H1 (cell line): ENCODE data around the gene NFIC. TPM values are rescaled to one million over a fixed set of nuclear protein-coding genes. Genes with fewer than 3 reads are reported as not detected.

Source experiments
- CTCF ChIA-PET: fragments of 300-600 bp; sonication (Branson Sonifier 250); formaldehyde crosslinking; loops from one replicate; lab custom pipeline; 2021; ENCODE audit not compliant: partially characterized antibody; lab: Charles Lee
- POLR2A ChIA-PET: fragments of 300-600 bp; sonication (Branson Sonifier 250); formaldehyde crosslinking; loops from one replicate; lab custom pipeline; 2021; ENCODE audit warnings: inconsistent platforms; ENCODE audit not compliant: partially characterized antibody; lab: Charles Lee
- DNase-seq, 2 experiments: peaks; one replicate each; pipeline versions ENCODE4 v3.0.0 to v3.0.0-alpha.2; 2010 to 2022; ENCODE audit warnings: low spot score in 2 of 2, low read depth in 1 of 2, mixed read lengths in 1 of 2
- FAIRE-seq: peaks from 2 replicates; lab custom pipeline; 2011; peaks lifted over from hg19 to GRCh38; lab: Jason Lieb, UNC
- H2AFZ ChIP-seq: 2 replicates; pipeline ENCODE4 v1.8.1; 2012; ENCODE audit warnings: low read length, inconsistent platforms
- H2AK5ac ChIP-seq: 2 replicates; pipeline ENCODE4 v1.6.1; 2013; ENCODE audit warnings: low read depth, low read length
- H2BK120ac ChIP-seq: replicated peaks from 2 replicates; pipeline ENCODE3; 2013; ENCODE audit warnings: low read depth, low read length, inconsistent platforms
- H2BK12ac ChIP-seq: 2 replicates; pipeline ENCODE4 v1.6.1; 2013; ENCODE audit warnings: low read depth, low read length
- H2BK15ac ChIP-seq: 2 replicates; pipeline ENCODE4 v1.6.1; 2013; ENCODE audit warnings: low read length
- H2BK20ac ChIP-seq: 2 replicates; pipeline ENCODE4 v1.6.1; 2013; ENCODE audit warnings: low read length
- H2BK5ac ChIP-seq: 2 replicates; pipeline ENCODE4 v1.6.1; 2013; ENCODE audit warnings: low read depth, low read length
- H3K14ac ChIP-seq: 2 replicates; pipeline ENCODE4 v1.6.1; 2013; ENCODE audit warnings: inconsistent platforms; ENCODE audit not compliant: insufficient read length
- H3K18ac ChIP-seq: 2 replicates; pipeline ENCODE4 v1.6.1; 2013; ENCODE audit warnings: low read length; ENCODE audit errors: extremely low read depth
- H3K23ac ChIP-seq: 2 replicates; pipeline ENCODE4 v1.6.1; 2013; ENCODE audit warnings: inconsistent platforms; ENCODE audit not compliant: insufficient read length
- H3K23me2 ChIP-seq: 2 replicates; pipeline ENCODE4 v1.6.1; 2013; ENCODE audit warnings: low read depth, low read length
- H3K27ac ChIP-seq: 2 replicates; pipeline ENCODE4 v1.6.1; 2011; ENCODE audit warnings: low read depth, low read length, inconsistent platforms
- H3K27me3 ChIP-seq, 4 experiments: replicated peaks in 1 of 4; 1 replicate in 1 of 4; 2 replicates in 3 of 4; pipeline versions ENCODE4 v1.6.1 to v1.8.1; 2011 to 2013; ENCODE audit warnings: low read length in 3 of 4, mild to moderate bottlenecking in 3 of 4, inconsistent platforms in 2 of 4, mixed read lengths in 2 of 4, moderate library complexity in 1 of 4; ENCODE audit not compliant: control insufficient read depth in 3 of 4, insufficient read depth in 3 of 4; ENCODE audit errors: extremely low read depth in 1 of 4
- H3K36me3 ChIP-seq, 4 experiments: 2 replicates each; pipeline versions ENCODE4 v1.6.1 to v1.8.1; 2011 to 2013; ENCODE audit warnings: mild to moderate bottlenecking in 4 of 4, low read length in 3 of 4, moderate library complexity in 2 of 4, control low read depth in 1 of 4, inconsistent platforms in 1 of 4; ENCODE audit not compliant: insufficient read depth in 4 of 4, control insufficient read depth in 2 of 4
- H3K4ac ChIP-seq: replicated peaks from 2 replicates; pipeline ENCODE3; 2013; ENCODE audit warnings: low read length, low read depth, mixed read lengths, inconsistent platforms; ENCODE audit not compliant: insufficient read length
- H3K4me1 ChIP-seq, 4 experiments: replicated peaks in 1 of 4; 1 replicate in 1 of 4; 2 replicates in 3 of 4; pipeline versions ENCODE4 v1.6.1 to v1.8.1; 2011 to 2013; ENCODE audit warnings: low read length in 3 of 4, inconsistent platforms in 2 of 4, mixed read lengths in 1 of 4; ENCODE audit not compliant: insufficient read depth in 4 of 4, control insufficient read depth in 3 of 4
- H3K4me2 ChIP-seq, 2 experiments: 2 replicates each; pipeline versions ENCODE4 v1.6.1 to v1.8.1; 2011 to 2013; ENCODE audit warnings: low read depth in 2 of 2, low read length in 2 of 2, control low read depth in 1 of 2, inconsistent platforms in 1 of 2, mild to moderate bottlenecking in 1 of 2; ENCODE audit not compliant: insufficient read depth in 1 of 2
- H3K4me3 ChIP-seq, 4 experiments: fragments of 200-600, 300-600 bp in 1 of 4; sonication (generic), shearing (Covaris generic), sonication (Bioruptor Twin) in 1 of 4; 2 replicates each; pipeline versions ENCODE4 v1.5.1 to v1.8.1; 2011 to 2016; ENCODE audit warnings: low read length in 4 of 4, low read depth in 3 of 4, control low read depth in 2 of 4, inconsistent platforms in 2 of 4, mild to moderate bottlenecking in 2 of 4, mixed read lengths in 1 of 4, moderate library complexity in 1 of 4; ENCODE audit not compliant: insufficient read depth in 2 of 4; ENCODE audit errors: extremely low read depth in 1 of 4
- H3K56ac ChIP-seq: replicated peaks from 2 replicates; pipeline ENCODE3; 2013; ENCODE audit warnings: low read depth, mild to moderate bottlenecking, mixed read lengths, low read length, inconsistent platforms; ENCODE audit not compliant: insufficient read length
- H3K79me1 ChIP-seq: 2 replicates; pipeline ENCODE4 v1.6.1; 2013; ENCODE audit warnings: low read depth, low read length, control low read depth
- H3K79me2 ChIP-seq, 2 experiments: 2 replicates each; pipeline versions ENCODE4 v1.6.1 to v1.8.1; 2012 to 2013; ENCODE audit warnings: low read length in 2 of 2, mild to moderate bottlenecking in 2 of 2, inconsistent platforms in 1 of 2; ENCODE audit not compliant: insufficient read depth in 2 of 2, control insufficient read depth in 1 of 2
- H3K9ac ChIP-seq, 4 experiments: replicated peaks in 1 of 4; 1 replicate in 1 of 4; 2 replicates in 3 of 4; pipeline versions ENCODE4 v1.6.1 to v1.8.1; 2011 to 2013; ENCODE audit warnings: low read depth in 3 of 4, low read length in 3 of 4, control low read depth in 2 of 4, mild to moderate bottlenecking in 2 of 4, moderate library complexity in 2 of 4, inconsistent platforms in 1 of 4; ENCODE audit errors: extremely low read depth in 1 of 4
- H3K9me3 ChIP-seq, 2 experiments: 2 replicates each; pipeline versions ENCODE4 v1.6.1 to v1.8.1; 2012 to 2013; ENCODE audit warnings: mild to moderate bottlenecking in 2 of 2, moderate library complexity in 2 of 2, control low read depth in 1 of 2, inconsistent platforms in 1 of 2, low read depth in 1 of 2, low read length in 1 of 2, mixed read lengths in 1 of 2; ENCODE audit not compliant: insufficient read depth in 2 of 2
- H4K20me1 ChIP-seq, 2 experiments: replicated peaks in 1 of 2; 2 replicates each; pipeline versions ENCODE3 to v1.8.1; 2011 to 2013; ENCODE audit warnings: inconsistent platforms in 2 of 2, low read length in 2 of 2, mild to moderate bottlenecking in 1 of 2; ENCODE audit not compliant: insufficient read depth in 2 of 2, control insufficient read depth in 1 of 2
- H4K5ac ChIP-seq: 2 replicates; pipeline ENCODE4 v1.6.1; 2013; ENCODE audit warnings: low read length, low read depth, mixed read lengths, inconsistent platforms; ENCODE audit not compliant: insufficient read length
- H4K8ac ChIP-seq: 2 replicates; pipeline ENCODE4 v1.8.0; 2013; ENCODE audit warnings: mild to moderate bottlenecking, moderate library complexity, low read length, inconsistent platforms; ENCODE audit not compliant: insufficient read depth; ENCODE audit errors: extremely low read depth
- H4K91ac ChIP-seq: replicated peaks from 2 replicates; pipeline ENCODE3; 2013; ENCODE audit warnings: low read length, mixed read lengths, inconsistent platforms; ENCODE audit not compliant: insufficient read length
- KDM1A ChIP-seq: fragments of 200-600, 300-600 bp; sonication (generic); IDR thresholded peaks from 2 replicates; pipeline ENCODE4 v1.7.1; 2016; ENCODE audit warnings: mild to moderate bottlenecking, low read length, borderline replicate concordance
- TAF7 ChIP-seq: optimal IDR thresholded peaks from 2 replicates; pipeline ENCODE3; 2011; ENCODE audit warnings: low read depth, mild to moderate bottlenecking, inconsistent platforms, low read length, moderate library complexity, borderline replicate concordance
- WGBS, 2 experiments: shearing (Covaris generic) in 1 of 2; methylation state at CpG; one replicate each; pipeline versions ENCODE4 v1.1.6 to v1.1.7; 2013 to 2015; ENCODE audit warnings: low lambda C conversion rate in 2 of 2, mixed read lengths in 2 of 2, inconsistent platforms in 1 of 2, low coverage in 1 of 2, missing lambda C conversion rate in 1 of 2; ENCODE audit not compliant: insufficient replicate concordance in 2 of 2, insufficient coverage in 1 of 2, insufficient read length in 1 of 2; ENCODE audit errors: extremely low coverage in 1 of 2, missing lambda C conversion rate in 1 of 2; 5-methylcytosine and 5-hydroxymethylcytosine counted together
- polyA plus RNA-seq, 7 experiments: library from polyadenylated mRNA; depleted of rRNA in 3 of 7; stranded (reverse) in 5 of 7; unstranded in 2 of 7; fragments of >200 nt in 5 of 7; fragments of 200-250 nt in 2 of 7; gene quantifications; 1 replicate in 5 of 7; 2 replicates in 1 of 7; 4 replicates in 1 of 7; pipeline versions ENCODE4 v1.2.1 to v1.2.3, GENCODE V29; 2011 to 2013; ENCODE audit warnings: missing spikeins in 2 of 7, mixed read lengths in 2 of 7
- total RNA-seq: library from RNA; stranded (reverse); fragmentation: NEBNext Ultra II Directional; extraction: Animal tissue kit (Norgen Biotek cat#: 25700); gene quantifications from 2 replicates; pipeline ENCODE4 v1.2.1, GENCODE V29; 2021
- TF ChIP-seq, protein P1 (sequence below): IDR thresholded peaks from 2 replicates; pipeline ENCODE4 v1.6.1; 2012; ENCODE audit warnings: inconsistent platforms

The NFIC gene
- total and polyA plus RNA-seq, 2 of the 8 experiments (the other 6 are each of a cell fraction or from before 2014, with no cell fraction given), result 0.56 to 3.2 TPM

- WGBS, 2 experiments, result 90% methylated on average over 10 of the region's 49 CpGs; no CpG with 5 or more reads in 1 of the 2 experiments
- Histone ChIP-seq H4K8ac (peak overlapping the region; percentile 2; the same call in 1 of the 2 replicates), H3K4me2 (no peak overlapping the region), H3K36me3 (no peaks in the 10 kb centered on the region), H2BK15ac (no peak overlapping the region), H4K91ac (peak overlapping the region; percentile 74), H3K9me3 (no peaks in the 10 kb centered on the region), H2BK12ac (no peak overlapping the region), H3K23me2 (no peaks in the 10 kb centered on the region; the same call in 1 of the 2 replicates), H3K18ac (no peak overlapping the region), H2BK20ac (no peak overlapping the region), H2AFZ (no peak overlapping the region), H3K4ac (no peak overlapping the region), H3K23ac (no peak overlapping the region), H3K27ac (no peak overlapping the region), H3K27me3 (peaks cover 0 to 3% (median 0%) of the 10 kb centered on the region in 4 experiments; a peak in 1 of 7 replicates), H3K9ac (no peak overlapping the region), H2BK120ac (no peak overlapping the region), H3K4me3 (no peak overlapping the region), H4K20me1 (no peaks in the 10 kb centered on the region), H2AK5ac (no peak overlapping the region), H3K79me1 (no peaks in the 10 kb centered on the region), H4K5ac (no peak overlapping the region), H3K4me1 (peaks cover 0 to 5% (median 2%) of the 10 kb centered on the region in 4 experiments; a peak in 3 of 7 replicates), H3K56ac (no peak overlapping the region), H3K79me2 (no peaks in the 10 kb centered on the region), H3K14ac (no peak overlapping the region), H2BK5ac (no peak overlapping the region)
- POLR2A ChIA-PET, result no interaction called here
- TF ChIP-seq KDM1A (peak; percentile 50; the same call in 1 of the 2 replicates), TAF7 (no peak)
- TF ChIP-seq, protein P1, sequence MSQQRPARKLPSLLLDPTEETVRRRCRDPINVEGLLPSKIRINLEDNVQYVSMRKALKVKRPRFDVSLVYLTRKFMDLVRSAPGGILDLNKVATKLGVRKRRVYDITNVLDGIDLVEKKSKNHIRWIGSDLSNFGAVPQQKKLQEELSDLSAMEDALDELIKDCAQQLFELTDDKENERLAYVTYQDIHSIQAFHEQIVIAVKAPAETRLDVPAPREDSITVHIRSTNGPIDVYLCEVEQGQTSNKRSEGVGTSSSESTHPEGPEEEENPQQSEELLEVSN, result 0 out of 2 replicates have a peak, but pooled peaks have one; percentile 11
- DNase-seq (no peak), FAIRE-seq (no peak)
- CTCF ChIA-PET, result no interaction called here
Observed at GRCh38 chr19:3403489-3404323, 37.3 kb downstream of the NFIC start.
